HepG2 (cell line): ENCODE measurements around the gene AKIP1. TPM values are rescaled to one million over a fixed set of nuclear protein-coding genes. Genes with fewer than 3 reads are reported as not detected.

Experiments
- ATAC-seq: fragments of 200-7000 bp; cut with Tn5 transposase; 3 replicates; pipeline ENCODE4 v1.9.1; 2020; ENCODE audit warnings: mild to moderate bottlenecking, moderate library complexity
- BruUV-seq: library from RNA; stranded (reverse); fragments of 400-500 nt; replicated peaks from 2 replicates; lab custom pipeline; 2021; lab: Mats Ljungman, UMichigan
- CTCF ChIA-PET: fragments of 300-600 bp; formaldehyde crosslinking; extraction: SDS; loops from one replicate; lab custom pipeline; 2021; ENCODE audit warnings: low total read pairs, inconsistent platforms, low intra/inter-chr PET ratio; lab: Yijun Ruan, JAX
- POLR2A ChIA-PET: fragments of 350-600 bp; sonication (Branson Sonifier 250); formaldehyde crosslinking; loops from one replicate; lab custom pipeline; 2020; ENCODE audit warnings: antibody characterized with exemption, inconsistent platforms; lab: Yijun Ruan, JAX
- DNase-seq: peaks from one replicate; pipeline ENCODE4 v3.0.0-alpha.2; 2015; ENCODE audit warnings: low spot score
- FAIRE-seq: peaks from 3 replicates; lab custom pipeline; 2011; peaks lifted over from hg19 to GRCh38; lab: Jason Lieb, UNC
- H2AFZ ChIP-seq: one replicate; pipeline ENCODE4 v1.6.1; 2011; ENCODE audit warnings: low read length, inconsistent platforms
- H3K27ac ChIP-seq: fragments of 300-600 bp; 3 replicates; pipeline ENCODE4 v1.8.0; 2011; ENCODE audit warnings: mixed run types, mild to moderate bottlenecking, mixed read lengths, low read length, inconsistent platforms; ENCODE audit not compliant: insufficient read depth; ENCODE audit errors: extremely low read length
- H3K27me3 ChIP-seq, 2 experiments: fragments of 200-600 bp in 1 of 2; 2 replicates in 1 of 2; 3 replicates in 1 of 2; pipeline versions ENCODE4 v1.6.0 to v1.8.0; 2011; ENCODE audit warnings: low read length in 2 of 2, mild to moderate bottlenecking in 2 of 2, moderate library complexity in 2 of 2, inconsistent platforms in 1 of 2; ENCODE audit not compliant: insufficient read depth in 2 of 2, control insufficient read depth in 1 of 2
- H3K36me3 ChIP-seq, 2 experiments: fragments of 200-600 bp in 1 of 2; replicated peaks in 1 of 2; 2 replicates in 1 of 2; 3 replicates in 1 of 2; pipeline versions ENCODE4 v1.5.1 to v1.8.0; 2011; ENCODE audit warnings: low read length in 2 of 2, inconsistent platforms in 1 of 2; ENCODE audit not compliant: insufficient read depth in 2 of 2, control insufficient read depth in 1 of 2
- H3K4me1 ChIP-seq: 2 replicates; pipeline ENCODE4 v1.5.1; 2012; ENCODE audit warnings: low read length, inconsistent platforms; ENCODE audit not compliant: insufficient read depth
- H3K4me2 ChIP-seq: 2 replicates; pipeline ENCODE4 v1.6.0; 2011; ENCODE audit warnings: low read depth, low read length, inconsistent platforms
- H3K4me3 ChIP-seq, 3 experiments: fragments of 200-600 bp in 1 of 3; sonication (generic), shearing (Covaris generic) in 1 of 3; replicated peaks in 1 of 3; 2 replicates each; pipeline ENCODE4 v1.5.1; 2011 to 2016; ENCODE audit warnings: low read length in 3 of 3, inconsistent platforms in 2 of 3, low read depth in 2 of 3, mild to moderate bottlenecking in 2 of 3, control low read depth in 1 of 3, mixed read lengths in 1 of 3; ENCODE audit not compliant: insufficient read depth in 1 of 3
- H3K79me2 ChIP-seq: one replicate; pipeline ENCODE4 v1.6.1; 2011; ENCODE audit warnings: low read length, inconsistent platforms; ENCODE audit not compliant: insufficient read depth
- H3K9ac ChIP-seq: 2 replicates; pipeline ENCODE4 v1.6.0; 2011; ENCODE audit warnings: mild to moderate bottlenecking, low read depth, low read length, inconsistent platforms; ENCODE audit not compliant: insufficient read depth
- H3K9me3 ChIP-seq: 2 replicates; pipeline ENCODE4 v1.5.1; 2012; ENCODE audit warnings: mild to moderate bottlenecking, low read length
- H4K20me1 ChIP-seq: 2 replicates; pipeline ENCODE4 v1.6.0; 2011; ENCODE audit warnings: inconsistent platforms, mild to moderate bottlenecking, low read length, moderate library complexity; ENCODE audit not compliant: insufficient read depth
- CEBPB ChIP-seq: IDR thresholded peaks from 2 replicates; pipeline ENCODE4 v1.6.1; 2011; ENCODE audit warnings: low read depth, low read length, improper control_type of control experiment, borderline replicate concordance
- DDIT3 ChIP-seq: sonication (generic); formaldehyde crosslinking; IDR thresholded peaks from 2 replicates; pipeline ENCODE4 v1.4.0; 2020; ENCODE audit warnings: mild to moderate bottlenecking, missing genetic modification reagents
- FOXA1 ChIP-seq, 2 experiments: fragments of 450-650 bp in 1 of 2; sonication (generic) in 1 of 2; formaldehyde crosslinking in 1 of 2; IDR thresholded peaks; 2 replicates each; pipeline versions ENCODE4 v1.4.0 to v1.6.1; 2016 to 2020; ENCODE audit warnings: missing genetic modification reagents in 1 of 2
- FOXA3 ChIP-seq: IDR thresholded peaks from 2 replicates; pipeline ENCODE4 v1.6.1; 2016; ENCODE audit warnings: missing genetic modification reagents, missing compliant biosample characterization
- FOXM1 ChIP-seq: sonication (generic); formaldehyde crosslinking; IDR thresholded peaks from 2 replicates; pipeline ENCODE4 v1.5.0; 2020; ENCODE audit warnings: missing genetic modification reagents
- KAT2B ChIP-seq: fragments of 150-350 bp; IDR thresholded peaks from 2 replicates; pipeline ENCODE4 v1.6.1; 2014; ENCODE audit warnings: low read depth, low read length, borderline replicate concordance
- KAT7 ChIP-seq: IDR thresholded peaks from 2 replicates; pipeline ENCODE4 v1.6.1; 2018; ENCODE audit warnings: borderline replicate concordance, missing compliant biosample characterization
- NCOA2 ChIP-seq: sonication (generic); formaldehyde crosslinking; IDR thresholded peaks from 2 replicates; pipeline ENCODE4 v1.8.0; 2022; ENCODE audit warnings: inconsistent platforms
- SNRNP70 ChIP-seq: fragments of 200-400 bp; formaldehyde crosslinking; IDR thresholded peaks from 2 replicates; pipeline ENCODE4 v1.6.1; 2017; ENCODE audit warnings: mild to moderate bottlenecking, low read depth, low read length, moderate library complexity
- TEAD3 ChIP-seq: optimal IDR thresholded peaks from 2 replicates; pipeline ENCODE3; 2016; ENCODE audit warnings: borderline replicate concordance
- TOPORS ChIP-seq: sonication (generic); formaldehyde crosslinking; IDR thresholded peaks from 2 replicates; pipeline ENCODE4 v1.8.0; 2023; ENCODE audit warnings: mild to moderate bottlenecking, missing genetic modification reagents
- U2AF2 ChIP-seq: fragments of 200-400 bp; formaldehyde crosslinking; IDR thresholded peaks from 2 replicates; pipeline ENCODE4 v1.6.1; 2017; ENCODE audit warnings: low read depth, mild to moderate bottlenecking, low read length
- YEATS2 ChIP-seq: sonication (generic); formaldehyde crosslinking; IDR thresholded peaks from 2 replicates; pipeline ENCODE4 v1.4.0; 2020; ENCODE audit warnings: missing genetic modification reagents, borderline replicate concordance
- WGBS: methylation state at CpG from one replicate; pipeline ENCODE4 v1.1.6; 2017; ENCODE audit warnings: low lambda C conversion rate; 5-methylcytosine and 5-hydroxymethylcytosine counted together
- in situ Hi-C: cut with HindIII; loops from 2 replicates; pipeline ENCODE4 v1.10.0; 2017; ENCODE audit warnings: low pct_unique_long_range_greater_than_20kb; ENCODE audit not compliant: extremely low pct_ligation_motif_present
- intact Hi-C: fragments of 100-400 bp; cut with micrococcal nuclease; formaldehyde crosslinking; loops from one replicate; pipeline ENCODE4 v1.10.0; 2022; ENCODE audit not compliant: unreplicated experiment
- polyA plus RNA-seq, 8 experiments: library from polyadenylated mRNA; depleted of rRNA in 3 of 8; stranded (reverse) in 7 of 8; unstranded in 1 of 8; fragments of >200 nt; fragmentation: Illumina TruSeq in 4 of 8; extraction: Trizol in 4 of 8; gene quantifications; 2 replicates each; pipeline versions ENCODE4 v1.2.1 to v1.2.3, GENCODE V29; 2011 to 2016; ENCODE audit warnings: low read depth in 4 of 8, missing spikeins in 1 of 8, mixed read lengths in 1 of 8; ENCODE audit not compliant: insufficient read depth in 1 of 8
- total RNA-seq, 5 experiments: library from RNA; depleted of rRNA; stranded (reverse); fragments of >200 nt; fragmentation: Illumina TruSeq; extraction: Trizol; gene quantifications; 2 replicates each; pipeline ENCODE4 v1.2.3, GENCODE V29; 2016; ENCODE audit warnings: low read depth in 1 of 5

The AKIP1 gene
- total and polyA plus RNA-seq, 2 of the 13 experiments (the other 11 are each of a cell fraction or from before 2014, with no cell fraction given), result 10.0 to 20.3 TPM

GRCh38 chr11:8928205-8928604 is 17.2 kb downstream of the AKIP1 start:
- Histone ChIP-seq H3K79me2 (no peaks in the 10 kb centered on the region), H2AFZ (no peak overlapping the region), H3K36me3 (no peaks in the 10 kb centered on the region; a peak in 1 of 5 replicates), H3K4me3 (no peak overlapping the region), H3K4me2 (no peak overlapping the region), H4K20me1 (no peaks in the 10 kb centered on the region), H3K27me3 (no peaks in the 10 kb centered on the region), H3K9ac (no peak overlapping the region), H3K27ac (no peak overlapping the region), H3K9me3 (no peaks in the 10 kb centered on the region), H3K4me1 (peaks cover 7% of the 10 kb centered on the region; the same call in 1 of the 2 replicates)
- BruUV-seq, result no TSS peak
- CTCF ChIA-PET, result no interaction called here
- FAIRE-seq, result no peak
- no peak for DNase-seq
- POLR2A ChIA-PET, result no interaction called here
- 92% methylated on average over 4 of the region's 4 CpGs for WGBS
- intact Hi-C loops, result no loop called here
- TF ChIP-seq FOXM1 (CRISPR knock-in tag) (no peak), KAT7 (CRISPR knock-in tag) (no peak), DDIT3 (no peak), U2AF2 (no peak), YEATS2 (no peak), TOPORS (CRISPR knock-in tag) (no peak)
- in situ Hi-C loops, result no loop called here
- ATAC-seq, result no peak

- WGBS, result 65% methylated on average over 9 of the region's 9 CpGs
- ATAC-seq (peak; percentile 60), FAIRE-seq (no peak), DNase-seq (peak; percentile 48)
- ChIA-PET POLR2A (no interaction called here), CTCF (no interaction called here)
- Histone ChIP-seq H3K27ac (no peak overlapping the region), H3K79me2 (no peaks in the 10 kb centered on the region), H3K9ac (no peak overlapping the region), H2AFZ (no peak overlapping the region), H4K20me1 (no peaks in the 10 kb centered on the region), H3K4me1 (peaks cover 7% of the 10 kb centered on the region; the same call in 1 of the 2 replicates), H3K4me3 (no peak overlapping the region), H3K4me2 (no peak overlapping the region), H3K36me3 (no peaks in the 10 kb centered on the region; a peak in 1 of 5 replicates), H3K9me3 (no peaks in the 10 kb centered on the region), H3K27me3 (no peaks in the 10 kb centered on the region)
- no TSS peak for BruUV-seq
- in situ Hi-C loops (no loop called here), intact Hi-C loops (no loop called here)
- TF ChIP-seq KAT2B (no peak), SNRNP70 (no peak), NCOA2 (CRISPR knock-in tag) (0 out of 2 replicates have a peak, but pooled peaks have one; percentile 15), FOXA1 (IDR thresholded peaks at IDR 0.05) (no peak), FOXA1 (CRISPR knock-in tag; IDR thresholded peaks at IDR 0.05) (peak; percentile 43), FOXA3 (CRISPR knock-in tag) (0 out of 2 replicates have a peak, but pooled peaks have one; percentile 37), TEAD3 (CRISPR knock-in tag) (peak; percentile 54), CEBPB (peak; percentile 26; the same call in 1 of the 2 replicates)
Observed at GRCh38 chr11:8928981-8929615, 18.1 kb downstream of the AKIP1 start.
